ENCODE results near the gene RHOH.

Gene RHOH

GRCh38 chr4:40186665-40187014 lies 10.2 kb upstream of the RHOH start:
- Histone ChIP-seq H3K27ac (no peak overlapping the region), H3K4me3 (no peak overlapping the region)
- no peak for DNase-seq (ENCODE audit: low spot score)
- TF ChIP-seq CTCF (IDR thresholded peaks at IDR 0.05) = no peak

DNA sequence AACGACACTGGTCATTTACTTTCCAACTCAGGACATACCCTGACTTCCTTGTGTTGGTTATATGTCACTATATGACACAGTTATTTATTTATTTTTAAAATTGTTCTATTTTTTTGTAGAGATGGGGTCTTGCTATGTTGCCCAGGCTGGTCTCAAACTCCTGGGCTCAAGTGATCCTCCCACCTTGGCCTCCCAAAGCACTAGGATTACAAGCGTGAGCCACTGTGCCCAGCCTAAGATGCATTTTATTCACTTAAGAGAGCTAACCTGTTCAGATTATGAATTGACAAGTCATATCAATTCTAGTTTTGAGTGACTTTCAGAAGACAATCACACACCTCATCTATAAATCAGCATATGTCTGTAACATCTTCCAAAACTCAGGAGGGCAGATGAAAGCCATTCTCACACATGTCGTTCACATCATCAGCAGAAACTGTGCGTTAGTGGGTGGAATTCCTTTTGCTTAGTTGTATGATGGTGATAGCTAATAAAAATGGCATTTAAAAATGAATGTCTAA lies 9.4 kb upstream of the RHOH start:
- Histone ChIP-seq H3K4me3 (no peak overlapping the region), H3K27ac (no peak overlapping the region)
- no peak for DNase-seq (ENCODE audit: low spot score)
- TF ChIP-seq CTCF (IDR thresholded peaks at IDR 0.05) = no peak

- H3K27ac ChIP-seq = no peak overlapping the region
- no peak for TF ChIP-seq CTCF (IDR thresholded peaks at IDR 0.05)
- DNase-seq (ENCODE audit: low spot score) = no peak
- no peak overlapping the region for H3K4me3 ChIP-seq
These were observed 6.8 kb upstream of the RHOH start for GRCh38 chr4:40190019-40190418.

DNA sequence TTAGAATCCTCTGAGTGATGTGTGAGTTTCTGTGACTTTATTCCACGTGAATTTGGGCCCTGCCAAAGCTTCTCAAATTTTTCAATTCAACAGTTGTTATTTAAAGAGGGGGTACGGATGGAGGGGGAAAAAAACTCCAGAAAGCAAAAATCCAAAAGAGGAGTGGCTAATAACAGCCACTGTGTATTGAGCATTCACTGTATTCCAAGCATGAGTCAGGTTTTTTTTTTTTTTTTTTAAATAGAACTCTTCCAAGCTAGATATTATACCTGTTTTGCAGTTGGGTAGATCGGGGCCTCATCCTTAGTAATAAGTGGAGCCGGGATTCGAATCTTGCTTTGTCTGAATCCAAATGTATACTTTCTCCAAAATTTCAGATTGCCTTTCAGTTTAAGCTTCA lies 6.4 kb upstream of the RHOH start:
- Histone ChIP-seq H3K27ac (no peak overlapping the region), H3K4me3 (no peak overlapping the region)
- no peak for TF ChIP-seq CTCF (IDR thresholded peaks at IDR 0.05)
- no peak for DNase-seq (ENCODE audit: low spot score)

GRCh38 chr4:40190880-40191815 lies 5.7 kb upstream of the RHOH start:
- Histone ChIP-seq H3K27ac (no peak overlapping the region), H3K4me3 (no peak overlapping the region)
- DNase-seq (ENCODE audit: low spot score) = no peak
- no peak for TF ChIP-seq CTCF (IDR thresholded peaks at IDR 0.05)

- Histone ChIP-seq H3K4me3 (no peak overlapping the region), H3K27ac (no peak overlapping the region)
- no peak for DNase-seq (ENCODE audit: low spot score)
- TF ChIP-seq CTCF (IDR thresholded peaks at IDR 0.05) = no peak
These were observed 4.5 kb upstream of the RHOH start for GRCh38 chr4:40192114-40193015.

Measured in coronary artery (tissue), 2 donors.